Panc1 (cell line): ENCODE measurements around the gene COL6A2.
"Not testable (repeated sequence)": the region's sequence is repeated elsewhere in the genome, so short reads cannot be mapped to it uniquely, and the experiment has no call there.

Source experiments
- CTCF ChIP-seq: fragments of 450-650 bp; IDR thresholded peaks from 2 replicates; pipeline ENCODE4 v1.5.1; 2017; ENCODE audit warnings: mild to moderate bottlenecking
- POLR2AphosphoS5 ChIP-seq: IDR thresholded peaks from 2 replicates; pipeline ENCODE4 v1.6.1; 2012; ENCODE audit warnings: mild to moderate bottlenecking, low read depth, low read length, moderate library complexity
- REST ChIP-seq, 2 experiments: IDR thresholded peaks; 2 replicates each; pipeline ENCODE4 v1.6.1; 2011 to 2012; ENCODE audit warnings: low read depth in 2 of 2, control low read depth in 1 of 2, low read length in 1 of 2, mild to moderate bottlenecking in 1 of 2, moderate library complexity in 1 of 2; ENCODE audit not compliant: insufficient read depth in 1 of 2
- SIN3A ChIP-seq: IDR thresholded peaks from 2 replicates; pipeline ENCODE4 v1.6.1; 2012; ENCODE audit warnings: low read depth, mild to moderate bottlenecking, low read length, moderate library complexity, borderline replicate concordance; ENCODE audit not compliant: insufficient read depth
- TCF7L2 ChIP-seq: IDR thresholded peaks from 2 replicates; pipeline ENCODE4 v1.6.1; 2011; ENCODE audit warnings: mild to moderate bottlenecking, low read depth, low read length, inconsistent platforms

GRCh38 chr21:46076724-46077123, 21.2 kb upstream of the COL6A2 start:
- TF ChIP-seq SIN3A; CTCF; POLR2AphosphoS5; REST (IDR thresholded peaks at IDR 0.05; ENCODE audit: insufficient read depth in 1 of 2, low read depth in 2 of 2, low read length in 1 of 2); TCF7L2: not testable (repeated sequence)
